Vagina (tissue), 2 donors: ENCODE measurements around the gene MED15. TPM values are rescaled to one million over a fixed set of nuclear protein-coding genes. Genes with fewer than 3 reads are reported as not detected.
"Not testable (repeated sequence)": the region's sequence is repeated elsewhere in the genome, so short reads cannot be mapped to it uniquely, and the experiment has no call there.

Experiments
- DNase-seq, 2 donors: peaks; one replicate each; pipeline ENCODE4 v3.0.0-alpha.2; 2017; ENCODE audit errors: extremely low spot score in 2 of 2
- H3K27ac ChIP-seq: fragments of 200-600 bp; sonication (generic); one replicate; pipeline ENCODE4 v1.5.1; 2019
- H3K27me3 ChIP-seq: fragments of 200-600 bp; sonication (generic); one replicate; pipeline ENCODE4 v1.5.1; 2019
- H3K36me3 ChIP-seq, 2 donors: fragments of 200-600 bp; sonication (generic); one replicate each; pipeline ENCODE4 v1.5.1; 2017 to 2019
- H3K4me1 ChIP-seq: fragments of 200-600 bp; sonication (generic); one replicate; pipeline ENCODE4 v1.5.1; 2019
- H3K4me3 ChIP-seq, 2 donors: fragments of 200-600 bp; sonication (generic); 1 replicate in 1 of 2; 2 replicates in 1 of 2; pipeline ENCODE4 v1.5.1; 2016 to 2019
- H3K9me3 ChIP-seq: fragments of 200-600 bp; sonication (generic); one replicate; pipeline ENCODE4 v1.5.1; 2019
- CTCF ChIP-seq, 3 experiments: fragments of 450-650 bp in 2 of 3; fragments of 200-600 bp in 1 of 3; sonication (generic) in 1 of 3; IDR thresholded peaks; one replicate each; pipeline ENCODE4 v1.5.1; 2017 to 2019; ENCODE audit warnings: antibody characterized with exemption in 3 of 3, mild to moderate bottlenecking in 2 of 3, moderate library complexity in 2 of 3
- POLR2A ChIP-seq, 2 donors: fragments of 450-650 bp; IDR thresholded peaks; one replicate each; pipeline ENCODE4 v1.6.1; 2017; ENCODE audit warnings: antibody characterized with exemption in 2 of 2, mild to moderate bottlenecking in 2 of 2, moderate library complexity in 2 of 2
- POLR2AphosphoS5 ChIP-seq, 2 donors: sonication (generic); formaldehyde crosslinking; IDR thresholded peaks; one replicate each; pipeline ENCODE4 v1.9.0; 2017; ENCODE audit warnings: antibody characterized with exemption in 2 of 2, mild to moderate bottlenecking in 2 of 2, low read depth in 1 of 2; ENCODE audit not compliant: insufficient read depth in 1 of 2
- intact Hi-C: fragments of 100-400 bp; cut with DNase I; formaldehyde crosslinking; loops from one replicate; pipeline ENCODE4 v1.15.1; 2023
- total RNA-seq: library from RNA; depleted of rRNA; stranded (reverse); fragments of >200 nt; gene quantifications from one replicate; pipeline ENCODE4 v1.2.3, GENCODE V29; 2016

Gene MED15
- total RNA-seq, 1 donor from 2014 or later = 72.2 TPM

GRCh38 chr22:20466659-20467379 lies 40.6 kb upstream of the MED15 start:
- no peaks in the 10 kb centered on the region for H3K9me3 ChIP-seq
- no peak overlapping the region for H3K27ac ChIP-seq
- H3K36me3 ChIP-seq = no peaks in the 10 kb centered on the region

DNA sequence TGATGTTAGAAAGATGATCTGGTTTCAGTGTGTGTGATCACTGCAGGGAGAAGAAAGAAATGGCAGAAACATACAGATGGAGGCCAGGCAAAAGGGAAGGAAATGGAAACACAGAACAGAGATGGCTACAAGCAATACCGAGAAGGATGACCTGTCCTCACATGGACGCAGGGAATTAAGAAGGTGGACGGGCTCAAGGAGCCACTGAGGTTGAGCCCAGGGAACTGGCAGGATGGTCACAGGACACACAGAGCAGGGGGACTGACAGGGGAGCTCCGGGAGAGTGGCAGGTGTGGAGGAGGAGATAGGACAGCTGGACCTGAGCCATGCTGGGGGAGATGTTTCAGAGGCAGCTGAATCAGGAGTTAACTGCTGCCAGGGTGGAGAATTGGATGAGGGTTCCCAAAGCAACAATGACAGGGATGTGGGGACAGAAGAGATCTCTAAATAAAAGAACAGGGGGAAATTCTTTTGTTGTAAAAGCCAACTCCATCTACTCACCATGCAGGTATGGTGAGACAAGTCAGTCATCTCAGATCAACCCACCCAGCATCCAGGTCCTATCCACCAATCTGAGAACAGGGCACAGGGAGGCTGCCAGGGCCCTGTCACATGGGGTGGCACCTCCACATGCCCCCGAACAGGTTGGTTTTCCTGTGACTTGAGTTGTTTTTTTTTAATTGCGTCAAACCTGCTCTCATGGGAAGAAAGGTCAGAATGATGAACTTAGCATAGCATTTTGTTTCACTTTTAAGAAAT lies 38.1 kb upstream of the MED15 start:
- Histone ChIP-seq H3K36me3 (no peaks in the 10 kb centered on the region), H3K27ac (no peak overlapping the region), H3K9me3 (no peaks in the 10 kb centered on the region), H3K4me1 (no peaks in the 10 kb centered on the region), H3K27me3 (no peaks in the 10 kb centered on the region), H3K4me3 (no peak overlapping the region)
- DNase-seq = no peak
- intact Hi-C loops = loop anchor here (10.0 kb wide), 1 partner anchor 64 kb away; no protein-coding TSS in a partner anchor
- TF ChIP-seq CTCF (IDR thresholded peaks at IDR 0.05) = no peak
- TF ChIP-seq POLR2AphosphoS5 (IDR thresholded peaks at IDR 0.05; ENCODE audit: insufficient read depth in 1 of 2, low read depth in 1 of 2) = no peak
- TF ChIP-seq POLR2A (IDR thresholded peaks at IDR 0.05) = no peak

More at GRCh38 chr22:20466659-20467379, 40.6 kb upstream of the MED15 start:
- no peaks in the 10 kb centered on the region for H3K27me3 ChIP-seq
- TF ChIP-seq POLR2AphosphoS5 (IDR thresholded peaks at IDR 0.05; ENCODE audit: insufficient read depth in 1 of 2, low read depth in 1 of 2) (no peak), POLR2A (IDR thresholded peaks at IDR 0.05) (no peak), CTCF (IDR thresholded peaks at IDR 0.05) (no peak)
- peaks cover 9% of the 10 kb centered on the region for H3K4me1 ChIP-seq
- H3K4me3 ChIP-seq = no peak overlapping the region
- intact Hi-C loops = loop anchor here (10.0 kb wide), 1 partner anchor 62 kb away; no protein-coding TSS in a partner anchor
- DNase-seq = no peak

DNA sequence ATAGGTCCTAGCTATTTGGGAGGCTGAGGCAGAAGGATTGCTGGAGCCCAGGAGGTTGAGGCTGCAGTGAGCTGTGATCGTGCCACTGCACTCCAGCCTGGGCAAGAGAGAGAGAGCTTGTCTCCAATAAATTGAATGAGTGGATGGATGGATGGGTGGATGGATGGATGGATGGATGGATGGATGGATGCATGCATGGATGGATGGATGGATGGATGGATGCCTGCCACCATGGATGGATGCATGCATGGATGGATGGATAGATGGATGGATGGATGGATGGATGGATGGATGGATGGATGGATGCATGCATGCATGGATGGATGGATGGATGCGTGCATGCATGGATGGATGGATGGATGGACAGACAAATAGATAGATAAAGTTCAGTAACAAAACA lies 36.9 kb upstream of the MED15 start:
- H3K4me3 ChIP-seq, intact Hi-C loops, H3K36me3 ChIP-seq, H3K27ac ChIP-seq, H3K4me1 ChIP-seq, H3K9me3 ChIP-seq, H3K27me3 ChIP-seq, DNase-seq: not testable (repeated sequence)

DNA sequence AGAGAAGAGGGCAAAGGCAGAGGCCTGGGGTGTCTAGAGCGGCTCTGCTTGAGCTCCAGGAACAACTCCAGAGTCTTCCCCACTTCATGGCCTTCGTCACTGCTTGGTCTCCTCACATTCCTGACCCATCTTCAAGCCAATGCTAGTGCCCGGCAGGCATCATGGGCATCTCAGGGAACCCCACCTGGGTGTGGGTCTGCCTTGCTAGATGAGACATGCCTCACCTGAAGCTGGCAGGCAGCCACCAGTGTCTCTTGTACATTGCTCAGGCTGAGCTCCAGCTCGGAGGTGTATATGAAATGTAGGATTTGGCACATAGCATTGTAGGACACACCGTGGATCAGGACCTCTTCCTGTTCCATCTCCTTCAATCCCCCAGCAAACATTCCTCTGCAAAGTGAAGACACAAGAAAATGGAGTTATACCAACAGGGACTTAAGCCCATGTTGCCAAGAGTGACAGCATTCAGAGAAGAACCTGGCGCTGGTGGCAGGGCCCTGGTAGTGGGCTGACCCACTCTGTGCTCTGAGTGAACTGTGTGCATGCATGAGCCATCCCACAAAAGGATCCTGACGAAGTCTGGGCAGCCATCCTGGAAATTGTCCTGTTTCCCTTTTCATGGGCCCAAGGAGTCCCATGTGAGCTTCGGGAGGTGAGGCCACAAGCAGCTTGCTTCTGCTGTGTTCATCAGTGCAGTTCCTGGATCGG lies 36.1 kb upstream of the MED15 start:
- no peaks in the 10 kb centered on the region for H3K9me3 ChIP-seq

More for the DNA sequence above, 36.1 kb upstream of the MED15 start:
- TF ChIP-seq POLR2AphosphoS5 (IDR thresholded peaks at IDR 0.05; ENCODE audit: insufficient read depth in 1 of 2, low read depth in 1 of 2) = no peak
- TF ChIP-seq POLR2A (IDR thresholded peaks at IDR 0.05) = no peak
- no peak for TF ChIP-seq CTCF (IDR thresholded peaks at IDR 0.05)
- intact Hi-C loops = no loop called here
- Histone ChIP-seq H3K36me3 (no peaks in the 10 kb centered on the region), H3K27ac (no peak overlapping the region), H3K4me3 (no peak overlapping the region), H3K4me1 (no peaks in the 10 kb centered on the region), H3K27me3 (no peaks in the 10 kb centered on the region)
- no peak for DNase-seq
